ENCODE data around the gene CFAP99.

Gene CFAP99

GRCh38 chr4:2478229-2478628, 59.5 kb downstream of the CFAP99 start:
- DNase-seq: no peak

GRCh38 chr4:2480649-2481048, 61.9 kb downstream of the CFAP99 start:
- no peak for DNase-seq

DNA sequence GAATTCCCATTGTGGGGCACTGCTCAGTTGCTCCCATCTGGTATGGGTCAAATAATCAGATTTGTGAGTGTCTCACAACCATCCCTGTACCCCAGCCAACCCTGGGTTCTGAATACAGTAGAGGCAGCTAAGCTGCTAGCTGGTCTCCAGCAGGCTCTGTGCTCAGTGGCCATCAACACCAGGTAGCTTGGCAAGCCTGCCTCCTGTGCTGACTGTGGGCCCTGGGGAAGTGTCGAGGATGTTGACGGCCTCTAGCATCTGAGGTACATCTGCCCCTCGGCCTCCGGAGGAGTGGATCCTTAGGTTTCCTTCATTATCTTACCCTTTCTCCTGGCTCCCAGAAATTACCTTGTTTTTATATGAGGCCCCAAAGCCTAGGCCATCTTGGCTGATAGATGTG, 63.4 kb downstream of the CFAP99 start:
- no peak for DNase-seq

GRCh38 chr4:2482693-2483092, 63.9 kb downstream of the CFAP99 start:
- DNase-seq: no peak

GRCh38 chr4:2483237-2483636, 64.5 kb downstream of the CFAP99 start:
- no peak for DNase-seq

GRCh38 chr4:2484185-2484584, 65.4 kb downstream of the CFAP99 start:
- DNase-seq: no peak

DNA sequence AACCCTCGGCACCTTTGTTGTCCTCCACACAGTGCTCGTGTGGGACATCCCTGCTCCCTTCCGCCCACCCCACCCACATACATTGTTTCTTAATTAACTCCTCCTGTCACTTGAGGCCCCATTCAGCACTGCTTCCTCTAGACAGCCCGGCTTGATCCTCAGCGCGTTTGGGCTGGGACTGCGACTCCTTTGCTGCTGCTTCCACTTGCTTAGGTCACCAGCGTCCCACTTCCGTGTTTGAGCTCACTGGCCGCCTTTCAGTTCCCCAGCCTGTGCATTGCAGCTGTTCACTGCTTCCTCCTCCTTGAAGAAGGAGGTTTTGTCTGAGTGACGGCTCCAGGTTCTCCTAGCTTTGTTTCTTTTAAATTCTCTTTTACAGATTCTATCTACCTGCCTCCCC, 66.2 kb downstream of the CFAP99 start:
- peak; percentile 42 to 91 for DNase-seq

DNA sequence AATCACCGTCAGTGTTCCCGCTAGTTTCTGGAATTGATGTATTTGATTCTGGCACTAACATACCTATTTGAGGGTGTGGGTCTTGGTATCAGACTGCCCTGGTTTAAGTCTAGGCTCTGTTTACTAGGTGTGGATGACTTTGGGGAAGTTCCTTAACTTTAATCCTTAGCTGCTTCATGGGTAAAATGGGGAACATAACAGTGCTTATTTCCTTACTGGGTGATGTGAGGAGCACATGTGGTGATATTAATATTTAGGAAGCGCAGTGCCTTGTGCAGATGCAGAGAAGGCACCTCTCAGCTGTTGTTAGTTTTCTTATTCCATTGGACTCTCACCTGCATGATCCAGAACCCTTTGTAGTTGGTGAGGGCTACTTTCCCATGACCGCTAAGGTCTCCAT, 67.2 kb downstream of the CFAP99 start:
- no peak for DNase-seq

GRCh38 chr4:2486981-2487380, 68.2 kb downstream of the CFAP99 start:
- no peak for DNase-seq

- DNase-seq: no peak
Observed at GRCh38 chr4:2487632-2488031, 68.9 kb downstream of the CFAP99 start.

GRCh38 chr4:2489081-2489805, 70.5 kb downstream of the CFAP99 start:
- DNase-seq: no peak

DNA sequence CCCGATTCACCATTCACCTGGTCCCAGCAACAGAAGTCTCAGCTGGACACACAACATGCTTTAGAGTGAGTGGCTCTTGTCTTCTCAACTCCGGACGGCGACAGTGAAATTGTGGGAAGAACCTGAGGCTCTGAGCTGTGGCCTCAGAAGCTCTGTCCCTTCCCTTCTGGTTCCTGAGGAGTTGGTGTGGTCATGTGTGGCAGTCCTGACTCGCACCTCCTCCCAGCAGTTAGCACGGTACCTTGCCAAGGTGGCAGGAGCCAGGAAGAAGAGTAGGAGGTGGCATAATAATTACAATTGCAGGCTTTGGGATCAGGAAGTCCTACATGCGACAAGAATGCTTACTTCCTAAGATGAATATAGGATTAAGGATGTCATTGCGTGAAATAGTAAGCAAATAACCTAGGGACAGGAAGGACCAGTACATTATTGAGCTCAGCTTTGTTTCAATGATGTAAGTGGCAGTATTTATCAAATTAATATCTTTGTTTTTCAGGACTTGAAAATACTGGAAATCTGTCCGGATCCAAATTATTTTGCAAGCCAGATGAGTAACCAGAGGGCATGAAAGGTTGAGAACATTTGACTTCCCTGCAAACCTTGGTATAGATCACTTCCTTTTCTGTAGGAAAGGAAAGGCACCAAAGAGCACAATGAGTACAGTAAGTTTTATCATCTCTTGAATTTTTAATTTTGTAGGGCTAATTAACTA, 71.2 kb downstream of the CFAP99 start:
- no peak for DNase-seq

DNA sequence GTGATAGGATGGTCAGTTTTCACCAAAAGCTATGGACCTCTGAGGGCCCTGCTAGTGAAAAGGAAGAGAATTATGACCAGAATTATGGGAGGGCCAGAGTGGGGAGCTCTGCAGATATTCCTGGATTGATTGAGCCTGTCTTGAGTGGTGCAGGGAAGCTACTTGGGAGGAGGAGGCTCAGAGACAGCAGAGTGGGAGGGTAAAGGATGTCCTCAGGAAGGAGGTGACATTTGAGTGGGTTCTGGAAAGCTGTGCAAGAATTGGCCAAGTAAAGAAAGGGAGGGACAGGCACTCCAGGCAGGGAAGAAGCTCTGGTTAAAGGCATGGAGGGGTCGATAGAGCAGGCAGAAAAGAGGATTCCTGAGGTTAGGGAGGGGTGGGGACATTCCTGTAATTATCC, 74.2 kb downstream of the CFAP99 start:
- no peak for DNase-seq

GRCh38 chr4:2494992-2495391, 76.2 kb downstream of the CFAP99 start:
- DNase-seq: no peak

DNA sequence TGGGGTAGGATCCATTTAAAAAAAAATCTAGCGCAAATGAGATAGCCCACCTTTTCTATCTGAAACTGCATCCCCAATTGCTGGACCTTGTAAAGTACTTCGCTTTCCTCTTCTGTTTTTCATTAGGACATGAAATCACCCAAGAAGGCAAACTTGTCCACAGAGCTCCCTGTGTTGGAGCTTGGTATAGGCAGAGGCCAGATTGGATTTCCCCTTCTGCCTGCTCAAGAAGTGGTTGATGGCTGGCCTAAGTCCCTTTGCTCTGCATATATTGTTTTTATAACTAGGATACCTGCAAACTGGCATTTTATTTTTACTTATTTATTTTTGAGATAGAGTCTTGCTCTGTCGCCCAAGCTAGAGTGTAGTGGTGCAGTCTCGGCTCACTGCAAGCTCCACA, 78.6 kb downstream of the CFAP99 start:
- no peak for DNase-seq

- DNase-seq: no peak
Observed at GRCh38 chr4:2497931-2498330, 79.2 kb downstream of the CFAP99 start.

- no peak for DNase-seq
Observed at GRCh38 chr4:2500547-2500946, 81.8 kb downstream of the CFAP99 start.

DNA sequence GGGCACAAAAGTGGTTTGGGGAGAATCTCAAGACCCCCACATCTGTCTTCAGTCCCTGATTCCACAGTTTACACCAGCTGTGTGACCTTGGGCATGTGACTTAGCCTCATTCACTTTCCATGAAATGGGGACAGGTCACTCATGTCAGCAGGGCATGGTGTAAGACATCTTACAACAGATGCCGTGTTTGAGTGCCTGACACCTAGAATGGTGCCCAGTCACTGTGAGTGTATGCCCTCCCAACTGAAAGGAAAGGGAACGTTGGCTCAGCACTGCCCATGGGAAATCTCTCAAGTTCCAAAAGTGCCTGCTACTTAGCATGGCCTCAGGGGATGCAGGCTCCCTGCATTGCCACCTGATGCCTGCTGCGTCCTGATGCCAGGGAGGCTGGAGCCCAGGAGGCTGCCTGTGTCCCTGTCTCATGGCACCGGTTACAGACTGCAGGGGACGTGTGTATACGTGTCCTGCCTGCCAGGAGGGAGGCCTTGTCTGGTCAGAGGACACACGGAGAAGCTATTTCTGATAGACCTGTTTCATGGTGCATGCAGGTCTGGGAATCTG, 82.4 kb downstream of the CFAP99 start:
- no peak for DNase-seq

DNA sequence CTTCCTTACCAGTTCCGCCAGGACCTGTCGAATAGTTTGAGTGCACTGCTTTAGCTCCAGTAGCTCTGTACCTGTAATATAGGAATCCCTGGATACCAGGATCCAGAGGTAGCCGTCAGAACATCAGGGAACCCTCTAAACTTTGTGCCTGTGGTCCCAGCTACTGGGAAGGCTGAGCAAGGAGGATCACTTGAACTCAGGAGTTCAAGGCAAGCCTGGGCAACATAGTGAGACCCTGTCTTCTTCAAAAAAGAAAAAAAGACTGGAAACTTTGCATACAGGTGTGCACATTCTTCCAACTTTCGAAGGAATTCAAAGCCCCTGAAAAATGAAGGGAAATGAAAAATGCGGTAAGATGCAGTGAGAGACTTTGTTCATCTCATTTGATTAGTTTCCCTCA, 85.1 kb downstream of the CFAP99 start:
- DNase-seq: no peak

DNA sequence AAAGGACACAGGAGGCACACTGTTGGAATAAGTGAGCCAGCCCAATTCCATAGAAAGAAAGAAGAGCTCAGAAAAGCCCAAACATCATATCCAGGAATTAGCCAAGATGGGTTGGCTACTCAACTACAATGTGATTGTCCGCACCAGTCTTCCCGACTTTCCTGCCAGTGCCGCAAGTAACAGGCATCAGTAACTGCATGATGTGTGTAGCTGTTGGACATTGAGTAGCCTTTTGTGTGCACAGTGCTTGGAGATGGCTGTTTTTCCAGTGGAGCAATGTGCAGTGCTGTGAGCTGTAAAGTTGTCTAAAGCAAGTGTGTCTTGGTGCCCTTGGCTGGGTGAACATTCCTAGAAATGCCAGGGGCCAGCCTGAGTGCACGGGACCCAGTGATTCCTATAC, 88.5 kb downstream of the CFAP99 start:
- DNase-seq: no peak

- DNase-seq: no peak
Observed at GRCh38 chr4:2507855-2508254, 89.1 kb downstream of the CFAP99 start.

DNA sequence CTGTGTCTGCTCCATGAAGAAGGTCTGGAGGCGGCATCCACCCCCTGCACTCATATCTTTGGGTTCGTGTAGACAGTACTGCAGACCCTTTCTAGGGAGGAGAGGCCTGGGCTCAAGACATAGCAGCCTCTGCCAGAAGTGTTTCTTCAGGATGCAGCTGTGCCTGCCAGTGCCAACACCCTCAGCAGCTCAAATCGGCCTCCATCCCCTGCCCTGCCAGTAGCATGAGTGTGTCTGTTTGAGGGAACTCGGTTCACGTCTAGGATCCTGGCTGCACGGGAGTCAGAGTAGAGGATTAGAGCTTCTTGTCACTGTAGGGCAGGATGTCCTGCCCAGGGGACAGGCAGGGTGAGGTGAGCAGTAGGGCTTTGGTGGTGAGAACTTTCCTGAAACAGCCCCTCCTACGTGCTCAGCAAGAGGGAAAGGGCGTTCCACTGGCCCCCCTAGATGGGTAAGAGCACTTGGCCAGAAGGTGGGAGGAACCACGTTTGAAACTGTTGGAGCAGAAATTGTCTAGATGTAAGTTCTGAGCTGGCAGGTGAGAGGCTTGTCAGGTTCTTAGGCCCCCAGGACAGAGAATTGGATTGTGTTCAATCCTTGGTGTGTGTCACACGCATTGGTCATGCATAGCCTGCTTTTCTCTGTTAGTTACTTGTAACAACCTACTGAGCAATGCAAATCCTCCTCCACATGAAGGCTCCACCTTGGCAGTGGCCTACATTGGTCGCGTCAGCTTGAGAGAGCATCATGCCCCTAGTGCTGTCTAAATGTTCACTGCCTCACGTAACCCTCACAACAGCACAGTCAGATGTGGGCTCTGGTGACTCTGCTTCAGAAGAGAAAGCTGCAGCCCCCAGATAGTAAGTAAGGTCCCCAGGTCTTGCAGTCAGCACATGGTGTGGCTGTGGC, 91.8 kb downstream of the CFAP99 start:
- DNase-seq: no peak

GRCh38 chr4:2511645-2512131, 92.9 kb downstream of the CFAP99 start:
- no peak for DNase-seq
